Memory B cell (primary cell): ENCODE results near the gene NFKBIZ.
"Not testable (repeated sequence)": the region's sequence is repeated elsewhere in the genome, so short reads cannot be mapped to it uniquely, and the experiment has no call there.

Source experiments
- ATAC-seq: fragments of 150-1000 bp; cut with Tn5 transposase; 2 replicates; pipeline ENCODE4 v1.10.0; 2021; ENCODE audit warnings: low read depth, mild to moderate bottlenecking, moderate library complexity
- DNase-seq, 2 donors: peaks; one replicate each; pipeline ENCODE4 v3.0.0; 2022; ENCODE audit warnings: low spot score in 2 of 2
- H3K27ac Mint-ChIP-seq: one replicate; pipeline ENCODE4 v1.8.0; 2022; ENCODE audit warnings: mild to moderate bottlenecking, moderate library complexity, mixed read lengths
- H3K27me3 Mint-ChIP-seq: one replicate; pipeline ENCODE4 v1.8.0; 2022; ENCODE audit warnings: mixed read lengths
- H3K36me3 Mint-ChIP-seq: one replicate; pipeline ENCODE4 v1.8.0; 2022; ENCODE audit warnings: mild to moderate bottlenecking, mixed read lengths
- H3K4me1 Mint-ChIP-seq: one replicate; pipeline ENCODE4 v1.8.0; 2022; ENCODE audit warnings: mixed read lengths
- H3K4me3 Mint-ChIP-seq: one replicate; pipeline ENCODE4 v1.8.0; 2022; ENCODE audit warnings: mild to moderate bottlenecking, moderate library complexity, mixed read lengths
- H3K9me3 Mint-ChIP-seq: one replicate; pipeline ENCODE4 v1.8.0; 2022; ENCODE audit warnings: mixed read lengths

The NFKBIZ gene

GRCh38 chr3:101885584-101885983 is 36.3 kb downstream of the NFKBIZ start:
- H3K27ac Mint-ChIP-seq, H3K9me3 Mint-ChIP-seq, H3K4me3 Mint-ChIP-seq, DNase-seq, H3K36me3 Mint-ChIP-seq, H3K27me3 Mint-ChIP-seq, ATAC-seq, H3K4me1 Mint-ChIP-seq: not testable (repeated sequence)

GRCh38 chr3:101886626-101887025 is 37.3 kb downstream of the NFKBIZ start:
- Mint-ChIP-seq H3K27ac (no peak overlapping the region), H3K4me1 (peaks cover 3% of the 10 kb centered on the region), H3K9me3 (peaks cover 1% of the 10 kb centered on the region), H3K27me3 (no peaks in the 10 kb centered on the region), H3K4me3 (no peak overlapping the region), H3K36me3 (peaks cover 2% of the 10 kb centered on the region)
- ATAC-seq (no peak), DNase-seq (no peak)

GRCh38 chr3:101888653-101889052 is 39.3 kb downstream of the NFKBIZ start:
- H3K4me3 Mint-ChIP-seq = no peak overlapping the region
- H3K36me3 Mint-ChIP-seq = peaks cover 2% of the 10 kb centered on the region
- H3K27me3 Mint-ChIP-seq = no peaks in the 10 kb centered on the region
- DNase-seq (no peak), ATAC-seq (no peak)
- peaks cover 4% of the 10 kb centered on the region for H3K4me1 Mint-ChIP-seq
- no peak overlapping the region for H3K27ac Mint-ChIP-seq
- peaks cover 1% of the 10 kb centered on the region for H3K9me3 Mint-ChIP-seq

GRCh38 chr3:101890716-101891115 is 41.4 kb downstream of the NFKBIZ start:
- Mint-ChIP-seq H3K4me1 (peaks cover 4% of the 10 kb centered on the region), H3K9me3 (no peaks in the 10 kb centered on the region), H3K27ac (no peak overlapping the region), H3K36me3 (no peaks in the 10 kb centered on the region), H3K27me3 (no peaks in the 10 kb centered on the region), H3K4me3 (no peak overlapping the region)
- DNase-seq = no peak
- ATAC-seq = no peak

- Mint-ChIP-seq H3K9me3 (no peaks in the 10 kb centered on the region), H3K27ac (no peak overlapping the region), H3K36me3 (no peaks in the 10 kb centered on the region), H3K4me1 (peaks cover 4% of the 10 kb centered on the region), H3K4me3 (no peak overlapping the region), H3K27me3 (no peaks in the 10 kb centered on the region)
- ATAC-seq (no peak), DNase-seq (no peak)
Measured at GRCh38 chr3:101892648-101893047, 43.3 kb downstream of the NFKBIZ start.

GRCh38 chr3:101896083-101896757 is 46.9 kb downstream of the NFKBIZ start:
- no peaks in the 10 kb centered on the region for H3K9me3 Mint-ChIP-seq

GRCh38 chr3:101897013-101897412 is 47.7 kb downstream of the NFKBIZ start:
- Mint-ChIP-seq H3K4me1 (peaks cover 17% of the 10 kb centered on the region), H3K9me3 (no peaks in the 10 kb centered on the region), H3K27ac (no peak overlapping the region), H3K27me3 (no peaks in the 10 kb centered on the region), H3K36me3 (no peaks in the 10 kb centered on the region), H3K4me3 (no peak overlapping the region)
- DNase-seq (no peak), ATAC-seq (no peak)

More at GRCh38 chr3:101896083-101896757, 46.9 kb downstream of the NFKBIZ start:
- peaks cover 14% of the 10 kb centered on the region for H3K4me1 Mint-ChIP-seq
- no peak overlapping the region for H3K4me3 Mint-ChIP-seq
- H3K27ac Mint-ChIP-seq = no peak overlapping the region
- DNase-seq (no peak), ATAC-seq (no peak)
- no peaks in the 10 kb centered on the region for H3K27me3 Mint-ChIP-seq
- no peaks in the 10 kb centered on the region for H3K36me3 Mint-ChIP-seq

GRCh38 chr3:101898039-101898438 is 48.7 kb downstream of the NFKBIZ start:
- no peaks in the 10 kb centered on the region for H3K36me3 Mint-ChIP-seq
- ATAC-seq (no peak), DNase-seq (no peak)
- H3K27ac Mint-ChIP-seq = peak overlapping the region; percentile 95
- no peaks in the 10 kb centered on the region for H3K9me3 Mint-ChIP-seq
- peaks cover 17% of the 10 kb centered on the region for H3K4me1 Mint-ChIP-seq
- no peaks in the 10 kb centered on the region for H3K27me3 Mint-ChIP-seq
- no peak overlapping the region for H3K4me3 Mint-ChIP-seq

GRCh38 chr3:101898752-101899169 is 49.4 kb downstream of the NFKBIZ start:
- H3K36me3 Mint-ChIP-seq = no peaks in the 10 kb centered on the region
- ATAC-seq (peak; percentile 96), DNase-seq (peak in 1 of 2 donors; percentile 61)
- no peaks in the 10 kb centered on the region for H3K9me3 Mint-ChIP-seq
- peak overlapping the region; percentile 47 for H3K4me3 Mint-ChIP-seq
- H3K27me3 Mint-ChIP-seq = no peaks in the 10 kb centered on the region
- peaks cover 17% of the 10 kb centered on the region for H3K4me1 Mint-ChIP-seq
- H3K27ac Mint-ChIP-seq = peak overlapping the region; percentile 95

GRCh38 chr3:101900316-101900715 is 51.0 kb downstream of the NFKBIZ start:
- Mint-ChIP-seq H3K27me3 (no peaks in the 10 kb centered on the region), H3K36me3 (no peaks in the 10 kb centered on the region), H3K27ac (peak overlapping the region; percentile 95), H3K4me3 (no peak overlapping the region), H3K9me3 (no peaks in the 10 kb centered on the region), H3K4me1 (peaks cover 17% of the 10 kb centered on the region)
- no peak for ATAC-seq
- DNase-seq = no peak

- no peak for DNase-seq
- Mint-ChIP-seq H3K36me3 (no peaks in the 10 kb centered on the region), H3K9me3 (no peaks in the 10 kb centered on the region), H3K27me3 (no peaks in the 10 kb centered on the region), H3K27ac (peak overlapping the region; percentile 95), H3K4me3 (no peak overlapping the region), H3K4me1 (peaks cover 17% of the 10 kb centered on the region)
- no peak for ATAC-seq
Measured at GRCh38 chr3:101900736-101901135, 51.4 kb downstream of the NFKBIZ start.

- Mint-ChIP-seq H3K27ac (peak overlapping the region; percentile 95), H3K4me3 (no peak overlapping the region), H3K4me1 (peaks cover 17% of the 10 kb centered on the region), H3K36me3 (no peaks in the 10 kb centered on the region), H3K9me3 (no peaks in the 10 kb centered on the region), H3K27me3 (no peaks in the 10 kb centered on the region)
- ATAC-seq (no peak), DNase-seq (no peak)
Measured at GRCh38 chr3:101902041-101902440, 52.7 kb downstream of the NFKBIZ start.

GRCh38 chr3:101903451-101903871 is 54.1 kb downstream of the NFKBIZ start:
- peaks cover 17% of the 10 kb centered on the region for H3K4me1 Mint-ChIP-seq
- ATAC-seq = no peak
- no peak overlapping the region for H3K4me3 Mint-ChIP-seq

GRCh38 chr3:101905573-101905972 is 56.3 kb downstream of the NFKBIZ start:
- not testable (repeated sequence) for H3K36me3 Mint-ChIP-seq

More at GRCh38 chr3:101903451-101903871, 54.1 kb downstream of the NFKBIZ start:
- no peak for DNase-seq
- no peaks in the 10 kb centered on the region for H3K9me3 Mint-ChIP-seq
- H3K36me3 Mint-ChIP-seq = no peaks in the 10 kb centered on the region
- no peak overlapping the region for H3K27ac Mint-ChIP-seq
- no peaks in the 10 kb centered on the region for H3K27me3 Mint-ChIP-seq

More at GRCh38 chr3:101905573-101905972, 56.3 kb downstream of the NFKBIZ start:
- ATAC-seq, H3K9me3 Mint-ChIP-seq, H3K27ac Mint-ChIP-seq, H3K27me3 Mint-ChIP-seq, DNase-seq, H3K4me1 Mint-ChIP-seq, H3K4me3 Mint-ChIP-seq: not testable (repeated sequence)
